A549 treated with Hydrocortisone at 1 μM for 4 hours (cell line): ENCODE results near the gene AP1G1. TPM values are rescaled to one million over a fixed set of nuclear protein-coding genes. Genes with fewer than 3 reads are reported as not detected.

ENCODE experiments used
- total RNA-seq: library from RNA; stranded (reverse); fragments of 200-300 nt; extraction: Qiagen RNA extraction; gene quantifications from 5 replicates; pipeline ENCODE4 v1.2.3, GENCODE V29; 2022

Gene AP1G1
- total RNA-seq, result 40.1 to 53.2 TPM (median 44.1 TPM) in 5 replicates

DNA sequence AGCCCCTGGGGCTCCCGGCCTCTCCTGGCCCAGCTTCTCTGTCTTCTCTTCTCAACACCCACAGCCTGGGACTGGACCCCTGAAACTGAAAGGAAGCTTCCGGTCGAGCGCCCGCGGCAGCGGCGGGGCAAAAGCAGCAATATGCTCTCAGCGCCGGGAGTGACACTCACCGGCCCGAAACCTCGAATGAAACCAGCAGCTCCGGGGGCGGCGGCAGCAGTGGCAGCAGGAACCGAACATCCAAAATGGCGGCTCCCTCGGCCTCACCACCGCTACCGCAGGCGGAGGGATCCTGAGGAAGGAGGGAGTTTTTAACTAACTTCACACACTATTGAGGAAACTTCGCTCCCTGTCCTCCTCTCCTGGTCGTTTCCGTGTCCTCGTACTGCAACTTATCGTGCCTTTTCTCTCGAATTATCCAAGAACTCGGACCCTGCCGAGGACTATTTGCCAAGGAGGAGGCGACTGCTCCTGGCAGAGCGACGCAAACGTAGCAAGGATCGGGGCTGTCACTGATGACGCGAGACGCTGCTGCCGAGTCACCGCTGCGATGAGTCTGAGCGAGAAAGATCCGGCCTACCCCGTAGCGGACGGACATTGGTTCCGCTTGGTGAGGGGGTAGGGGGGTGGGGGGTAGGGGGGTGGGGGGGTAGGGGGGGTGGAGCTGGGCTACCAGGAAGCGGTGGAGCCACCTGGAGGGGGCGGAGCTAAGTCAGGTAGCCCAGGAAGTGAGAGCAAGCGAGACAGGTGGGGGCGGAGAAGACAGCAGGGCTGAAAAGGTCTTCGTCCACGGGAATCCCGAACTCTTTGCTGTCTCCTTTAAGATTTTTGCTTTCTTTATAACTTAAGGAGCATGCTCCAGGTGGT is at the start of gene AP1G1:
AP1G1 (minus strand) TSS at position 242 of the 867 bp plus-strand sequence. CDS start 19,355 bp downstream, outside the sequence.

GRCh38 chr16:71845639-71846430 is 37.2 kb upstream of the AP1G1 start, which contains the start of gene ATXN1L:
Gene ATXN1L (plus strand): TSS chr16:71845976. CDS start chr16:71849741, 3,765 bp downstream.

DNA sequence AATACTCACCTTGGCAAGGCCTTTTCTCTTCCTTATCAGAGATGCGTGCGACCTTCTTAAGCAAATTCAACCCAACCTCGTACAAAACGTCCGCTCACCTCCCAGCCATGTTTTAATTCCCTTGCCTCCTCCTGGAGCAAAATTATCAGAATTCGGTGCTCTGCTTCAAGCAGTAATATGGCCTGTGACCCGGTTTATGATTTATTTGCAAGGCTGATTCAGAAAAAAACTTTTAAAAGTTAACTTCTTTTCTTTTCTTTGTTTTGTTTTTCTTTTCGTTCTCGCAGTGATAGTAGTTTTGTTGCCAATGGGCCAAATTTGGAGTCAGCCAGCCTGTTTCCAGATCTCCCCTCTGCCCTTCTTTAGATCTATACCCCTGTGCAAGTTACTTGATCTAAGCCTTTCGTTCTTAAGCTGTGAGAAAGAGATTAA is 84.3 kb downstream of the AP1G1 start, which contains the start of gene PHLPP2:
PHLPP2 (minus strand) TSS at position 382 of the 432 bp plus-strand sequence. CDS start 9,906 bp downstream, outside the sequence.

Other genes with a start within 250 kb of the AP1G1 start
- 0.03 to 0.06 TPM (median 0.05 TPM) in 4 of 5 replicates, not detected in the other for gene TAT, start 231.7 kb downstream of the AP1G1 start, total RNA-seq
- 0.24 to 0.45 TPM (median 0.26 TPM) in 5 replicates for gene MARVELD3, start 182.7 kb downstream of the AP1G1 start, total RNA-seq
- gene PHLPP2, start 84.1 kb downstream of the AP1G1 start, total RNA-seq, result 10.2 to 14.5 TPM (median 10.7 TPM) in 5 replicates
- gene ATXN1L, start 37.1 kb upstream of the AP1G1 start, total RNA-seq, result 13.7 to 21.8 TPM (median 17.5 TPM) in 5 replicates
- gene ZNF821, start 75.3 kb upstream of the AP1G1 start, total RNA-seq, result 3.4 to 4.1 TPM (median 4.1 TPM) in 5 replicates
- 165 to 208 TPM (median 172 TPM) in 5 replicates for gene IST1, start 86.7 kb upstream of the AP1G1 start, total RNA-seq
- not detected in 5 replicates for gene PKD1L3, start 191.6 kb upstream of the AP1G1 start, total RNA-seq
- 12.8 to 16.1 TPM (median 13.0 TPM) in 5 replicates for gene DHODH, start 199.9 kb upstream of the AP1G1 start, total RNA-seq
- not detected in 5 replicates for gene HP, start 245.7 kb upstream of the AP1G1 start, total RNA-seq